GM12878 (cell line): ENCODE measurements around the gene TP63.

Experiments
- ESRRA ChIP-seq: IDR thresholded peaks from 2 replicates; pipeline ENCODE4 v1.6.1; 2012; ENCODE audit warnings: mild to moderate bottlenecking, low read length, improper control_type of control experiment
- EZH2 ChIP-seq: IDR thresholded peaks from 2 replicates; pipeline ENCODE4 v1.6.1; 2012; ENCODE audit warnings: low read depth, mild to moderate bottlenecking, control low read depth, inconsistent platforms, low read length, borderline replicate concordance; ENCODE audit not compliant: control insufficient read depth
- HDAC6 ChIP-seq: fragments of 200-600 bp; sonication (generic); IDR thresholded peaks from one replicate; pipeline ENCODE4 v1.8.0; 2017; ENCODE audit warnings: antibody characterized with exemption; ENCODE audit not compliant: unreplicated experiment
- MYB ChIP-seq: fragments of 150-350 bp; IDR thresholded peaks from 2 replicates; pipeline ENCODE4 v1.6.1; 2014; ENCODE audit warnings: mild to moderate bottlenecking, low read depth, low read length, borderline replicate concordance
- NR2C2 ChIP-seq: IDR thresholded peaks from 2 replicates; pipeline ENCODE4 v1.6.1; 2011; ENCODE audit warnings: borderline replicate concordance, low read depth; ENCODE audit not compliant: control insufficient read depth, insufficient read length
- POLR2AphosphoS5 ChIP-seq: IDR thresholded peaks from 2 replicates; pipeline ENCODE4 v1.6.1; 2011; ENCODE audit warnings: mild to moderate bottlenecking, low read length, inconsistent platforms
- RELA ChIP-seq: fragments of 450-650 bp; IDR thresholded peaks from 2 replicates; pipeline ENCODE4 v1.8.0; 2014; ENCODE audit warnings: borderline replicate concordance; ENCODE audit not compliant: partially characterized antibody
- RFX5 ChIP-seq: IDR thresholded peaks from 2 replicates; pipeline ENCODE4 v1.6.1; 2011; ENCODE audit warnings: low read depth, low read length, improper control_type of control experiment
- TAF1 ChIP-seq: IDR thresholded peaks from 2 replicates; pipeline ENCODE4 v1.6.1; 2011; ENCODE audit warnings: mild to moderate bottlenecking, low read depth, low read length, borderline replicate concordance
- TBL1XR1 ChIP-seq: IDR thresholded peaks from 2 replicates; pipeline ENCODE4 v1.6.1; 2012; ENCODE audit warnings: low read depth, low read length, improper control_type of control experiment
- TF ChIP-seq, protein P1 (sequence below), 3 experiments: IDR thresholded peaks in 2 of 3; conservative IDR thresholded peaks in 1 of 3; 2 replicates each; pipeline ENCODE4 v1.5.1; 2011; ENCODE audit warnings: low read depth in 3 of 3, low read length in 3 of 3, mild to moderate bottlenecking in 3 of 3, control low read depth in 2 of 3, moderate library complexity in 2 of 3, inconsistent platforms in 1 of 3, mixed read lengths in 1 of 3; ENCODE audit not compliant: control insufficient read depth in 2 of 3, insufficient read depth in 1 of 3; ENCODE audit errors: extremely low read depth in 1 of 3
- TF ChIP-seq, protein P2 (sequence below): IDR thresholded peaks from 2 replicates; pipeline ENCODE4 v1.6.1; 2012; ENCODE audit warnings: low read length, inconsistent platforms

DNA sequence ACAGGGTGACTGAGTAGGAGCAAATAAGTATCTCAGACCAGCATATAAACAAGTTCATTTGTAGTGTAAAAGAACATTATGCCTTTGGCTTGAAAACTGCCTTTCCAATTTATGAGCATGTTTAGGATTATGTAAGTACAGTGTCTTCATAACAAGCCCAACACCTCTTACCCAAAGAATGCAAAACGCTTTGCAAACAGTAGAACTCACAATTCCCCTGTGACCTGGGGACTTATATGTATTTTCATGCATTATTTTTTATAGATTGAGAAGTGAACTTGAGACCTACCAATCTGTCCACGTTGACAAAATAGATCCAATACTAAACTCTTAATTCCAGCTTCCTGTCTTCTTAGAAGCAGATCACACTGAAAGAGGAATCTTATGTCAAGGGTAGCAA is 202.1 kb downstream of the TP63 start:
- TF ChIP-seq RFX5: no peak
- no peak for TF ChIP-seq EZH2
- no peak for TF ChIP-seq POLR2AphosphoS5
- TF ChIP-seq ESRRA: no peak
- TF ChIP-seq, protein P1, sequence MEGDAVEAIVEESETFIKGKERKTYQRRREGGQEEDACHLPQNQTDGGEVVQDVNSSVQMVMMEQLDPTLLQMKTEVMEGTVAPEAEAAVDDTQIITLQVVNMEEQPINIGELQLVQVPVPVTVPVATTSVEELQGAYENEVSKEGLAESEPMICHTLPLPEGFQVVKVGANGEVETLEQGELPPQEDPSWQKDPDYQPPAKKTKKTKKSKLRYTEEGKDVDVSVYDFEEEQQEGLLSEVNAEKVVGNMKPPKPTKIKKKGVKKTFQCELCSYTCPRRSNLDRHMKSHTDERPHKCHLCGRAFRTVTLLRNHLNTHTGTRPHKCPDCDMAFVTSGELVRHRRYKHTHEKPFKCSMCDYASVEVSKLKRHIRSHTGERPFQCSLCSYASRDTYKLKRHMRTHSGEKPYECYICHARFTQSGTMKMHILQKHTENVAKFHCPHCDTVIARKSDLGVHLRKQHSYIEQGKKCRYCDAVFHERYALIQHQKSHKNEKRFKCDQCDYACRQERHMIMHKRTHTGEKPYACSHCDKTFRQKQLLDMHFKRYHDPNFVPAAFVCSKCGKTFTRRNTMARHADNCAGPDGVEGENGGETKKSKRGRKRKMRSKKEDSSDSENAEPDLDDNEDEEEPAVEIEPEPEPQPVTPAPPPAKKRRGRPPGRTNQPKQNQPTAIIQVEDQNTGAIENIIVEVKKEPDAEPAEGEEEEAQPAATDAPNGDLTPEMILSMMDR (IDR thresholded peaks at IDR 0.05 in 2 of 3, conservative IDR thresholded peaks at IDR 0.05 in 1 of 3; ENCODE audit: control insufficient read depth in 2 of 3, extremely low read depth in 1 of 3, insufficient read depth in 1 of 3, low read depth in 3 of 3, low read length in 3 of 3): no peak
- no peak for TF ChIP-seq TAF1
- TF ChIP-seq, protein P2, sequence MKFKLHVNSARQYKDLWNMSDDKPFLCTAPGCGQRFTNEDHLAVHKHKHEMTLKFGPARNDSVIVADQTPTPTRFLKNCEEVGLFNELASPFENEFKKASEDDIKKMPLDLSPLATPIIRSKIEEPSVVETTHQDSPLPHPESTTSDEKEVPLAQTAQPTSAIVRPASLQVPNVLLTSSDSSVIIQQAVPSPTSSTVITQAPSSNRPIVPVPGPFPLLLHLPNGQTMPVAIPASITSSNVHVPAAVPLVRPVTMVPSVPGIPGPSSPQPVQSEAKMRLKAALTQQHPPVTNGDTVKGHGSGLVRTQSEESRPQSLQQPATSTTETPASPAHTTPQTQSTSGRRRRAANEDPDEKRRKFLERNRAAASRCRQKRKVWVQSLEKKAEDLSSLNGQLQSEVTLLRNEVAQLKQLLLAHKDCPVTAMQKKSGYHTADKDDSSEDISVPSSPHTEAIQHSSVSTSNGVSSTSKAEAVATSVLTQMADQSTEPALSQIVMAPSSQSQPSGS: no peak
- no peak for TF ChIP-seq TBL1XR1
- TF ChIP-seq NR2C2: no peak
- TF ChIP-seq MYB: no peak
- no peak for TF ChIP-seq HDAC6
- no peak for TF ChIP-seq RELA
